NT2/D1 (cell line): Measurements from ENCODE around the gene SREBF1.

Source experiments
- DNase-seq: peaks from one replicate; pipeline ENCODE4 v3.0.0-alpha.2; 2011; ENCODE audit warnings: low read depth, low spot score
- H3K27me3 ChIP-seq: 2 replicates; pipeline ENCODE4 v1.6.0; 2011; ENCODE audit warnings: mild to moderate bottlenecking; ENCODE audit not compliant: insufficient read length, insufficient read depth
- H3K36me3 ChIP-seq: 2 replicates; pipeline ENCODE4 v1.6.1; 2011; ENCODE audit warnings: mild to moderate bottlenecking, low read length, mixed read lengths; ENCODE audit not compliant: insufficient read depth, insufficient read length
- H3K4me1 ChIP-seq: 2 replicates; pipeline ENCODE4 v1.5.1; 2011; ENCODE audit not compliant: insufficient read depth, insufficient read length
- H3K4me3 ChIP-seq: 2 replicates; pipeline ENCODE4 v1.5.1; 2011; ENCODE audit warnings: low read depth; ENCODE audit not compliant: insufficient read length
- H3K9ac ChIP-seq: 2 replicates; pipeline ENCODE4 v1.6.0; 2011; ENCODE audit warnings: low read depth; ENCODE audit not compliant: insufficient read length
- H3K9me3 ChIP-seq: 2 replicates; pipeline ENCODE4 v1.5.1; 2011; ENCODE audit warnings: mild to moderate bottlenecking, low read length; ENCODE audit not compliant: insufficient read depth
- SUZ12 ChIP-seq: IDR thresholded peaks from 2 replicates; pipeline ENCODE4 v1.6.1; 2011; ENCODE audit not compliant: insufficient read length, insufficient read depth; ENCODE audit errors: extremely low read depth
- YY1 ChIP-seq: IDR thresholded peaks from 2 replicates; pipeline ENCODE4 v1.6.1; 2011; ENCODE audit not compliant: insufficient read length, insufficient read depth
- ZNF274 ChIP-seq: IDR thresholded peaks from 2 replicates; pipeline ENCODE4 v1.6.1; 2011; ENCODE audit warnings: mild to moderate bottlenecking, low read depth, low read length

Gene SREBF1

GRCh38 chr17:17849147-17849820 lies 12.5 kb upstream of the SREBF1 start:
- no peaks in the 10 kb centered on the region for H3K36me3 ChIP-seq
- H3K4me1 ChIP-seq, result peaks cover 22% of the 10 kb centered on the region
- H3K27me3 ChIP-seq, result no peaks in the 10 kb centered on the region
- DNase-seq, result no peak
- TF ChIP-seq ZNF274, result no peak
- no peak for TF ChIP-seq YY1
- no peak for TF ChIP-seq SUZ12
- peak overlapping the region; percentile 56 for H3K9ac ChIP-seq
- no peak overlapping the region for H3K4me3 ChIP-seq
- no peaks in the 10 kb centered on the region for H3K9me3 ChIP-seq

GRCh38 chr17:17848311-17849082 lies 11.7 kb upstream of the SREBF1 start:
- Histone ChIP-seq H3K4me3 (no peak overlapping the region), H3K9ac (peak overlapping the region; percentile 21), H3K4me1 (peaks cover 22% of the 10 kb centered on the region), H3K9me3 (no peaks in the 10 kb centered on the region), H3K27me3 (no peaks in the 10 kb centered on the region), H3K36me3 (no peaks in the 10 kb centered on the region)
- TF ChIP-seq YY1 (no peak), ZNF274 (no peak), SUZ12 (no peak)
- DNase-seq, result no peak

GRCh38 chr17:17847726-17848125 lies 10.9 kb upstream of the SREBF1 start:
- Histone ChIP-seq H3K4me1 (peaks cover 19% of the 10 kb centered on the region), H3K36me3 (no peaks in the 10 kb centered on the region), H3K27me3 (no peaks in the 10 kb centered on the region), H3K9ac (no peak overlapping the region), H3K4me3 (no peak overlapping the region), H3K9me3 (no peaks in the 10 kb centered on the region)
- no peak for TF ChIP-seq YY1
- no peak for TF ChIP-seq ZNF274
- TF ChIP-seq SUZ12, result no peak
- no peak for DNase-seq

GRCh38 chr17:17847118-17847689 lies 10.4 kb upstream of the SREBF1 start:
- no peak overlapping the region for H3K9ac ChIP-seq
- H3K27me3 ChIP-seq, result no peaks in the 10 kb centered on the region
- peaks cover 18% of the 10 kb centered on the region for H3K4me1 ChIP-seq
- no peak overlapping the region for H3K4me3 ChIP-seq
- no peaks in the 10 kb centered on the region for H3K9me3 ChIP-seq
- no peaks in the 10 kb centered on the region for H3K36me3 ChIP-seq
- no peak for TF ChIP-seq ZNF274
- TF ChIP-seq SUZ12, result no peak
- TF ChIP-seq YY1, result no peak
- DNase-seq, result no peak

- DNase-seq, result no peak
- Histone ChIP-seq H3K9me3 (no peaks in the 10 kb centered on the region), H3K4me3 (no peak overlapping the region), H3K27me3 (no peaks in the 10 kb centered on the region), H3K36me3 (no peaks in the 10 kb centered on the region), H3K4me1 (peaks cover 20% of the 10 kb centered on the region), H3K9ac (no peak overlapping the region)
- TF ChIP-seq YY1 (no peak), ZNF274 (no peak), SUZ12 (no peak)
Observed at GRCh38 chr17:17846645-17847044, 9.9 kb upstream of the SREBF1 start.

GRCh38 chr17:17846003-17846402 lies 9.2 kb upstream of the SREBF1 start:
- H3K27me3 ChIP-seq, result no peaks in the 10 kb centered on the region
- TF ChIP-seq SUZ12, result no peak
- no peak for TF ChIP-seq ZNF274
- no peak for TF ChIP-seq YY1
- H3K4me1 ChIP-seq, result peaks cover 23% of the 10 kb centered on the region
- no peak overlapping the region for H3K4me3 ChIP-seq
- no peak for DNase-seq
- H3K36me3 ChIP-seq, result no peaks in the 10 kb centered on the region
- no peak overlapping the region for H3K9ac ChIP-seq
- H3K9me3 ChIP-seq, result no peaks in the 10 kb centered on the region

- no peaks in the 10 kb centered on the region for H3K36me3 ChIP-seq
- H3K4me3 ChIP-seq, result no peak overlapping the region
- no peak overlapping the region for H3K9ac ChIP-seq
- no peak for DNase-seq
- no peak for TF ChIP-seq ZNF274
- TF ChIP-seq YY1, result no peak
- no peak for TF ChIP-seq SUZ12
- H3K27me3 ChIP-seq, result no peaks in the 10 kb centered on the region
- no peaks in the 10 kb centered on the region for H3K9me3 ChIP-seq
- H3K4me1 ChIP-seq, result peaks cover 21% of the 10 kb centered on the region
Observed at GRCh38 chr17:17845046-17845775, 8.4 kb upstream of the SREBF1 start.
